ENCODE measurements around the gene P2RY8.
"Not testable (repeated sequence)": the region's sequence is repeated elsewhere in the genome, so short reads cannot be mapped to it uniquely, and the experiment has no call there.

P2RY8 gene

DNA sequence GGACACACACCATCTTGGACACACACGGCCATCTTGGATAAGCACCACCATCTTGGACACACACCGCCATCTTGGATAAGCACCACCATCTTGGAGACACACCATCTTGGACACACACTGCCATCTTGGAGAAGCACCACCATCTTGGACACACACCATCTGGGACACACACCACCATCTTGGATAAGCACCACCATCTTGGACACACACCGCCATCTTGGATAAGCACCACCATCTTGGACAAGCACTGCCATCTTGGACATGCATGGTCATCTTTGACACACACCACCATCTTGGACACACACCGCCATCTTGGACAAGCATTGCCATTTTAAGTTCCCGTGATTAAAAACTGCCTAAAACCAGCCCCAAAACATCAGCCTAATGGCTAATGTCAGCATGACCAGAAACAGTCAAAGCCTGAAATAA, 88.4 kb downstream of the P2RY8 start:
- 96% methylated on average over 5 of the region's 5 CpGs for WGBS
- not testable (repeated sequence) for H3K9me3 ChIP-seq (ENCODE audit: control insufficient read depth, low read length); H3K18ac ChIP-seq (ENCODE audit: low read depth in 1 of 2, low read length in 2 of 2); DNase-seq; H2BK15ac ChIP-seq (ENCODE audit: low read depth, poor library complexity, severe bottlenecking); H3K23ac ChIP-seq (ENCODE audit: low read length in 2 of 2); H3K4ac ChIP-seq (ENCODE audit: low read depth in 1 of 2, low read length in 2 of 2); H2BK12ac ChIP-seq (ENCODE audit: low read length in 2 of 2); H3K27ac ChIP-seq (ENCODE audit: low read length, poor library complexity, severe bottlenecking); H2AK5ac ChIP-seq (ENCODE audit: low read length, severe bottlenecking); H3K4me3 ChIP-seq (ENCODE audit: insufficient read depth in 1 of 2, low read depth in 1 of 2, low read length in 2 of 2); H3K27me3 ChIP-seq (ENCODE audit: control insufficient read depth in 1 of 2, insufficient read depth in 1 of 2, low read length in 2 of 2); H4K91ac ChIP-seq (ENCODE audit: low read length); H3K9ac ChIP-seq (ENCODE audit: low read length); H2AFZ ChIP-seq (ENCODE audit: low read depth, low read length); H2BK5ac ChIP-seq (ENCODE audit: low read depth, low read length, poor library complexity, severe bottlenecking); H2BK120ac ChIP-seq (ENCODE audit: low read depth, low read length); H3K4me2 ChIP-seq (ENCODE audit: low read length, poor library complexity, severe bottlenecking); H3K14ac ChIP-seq (ENCODE audit: low read length in 2 of 2); H4K8ac ChIP-seq (ENCODE audit: low read length)
- peaks cover 49% of the 10 kb centered on the region for H3K79me1 ChIP-seq (replicated peaks; ENCODE audit: low read length, poor library complexity, severe bottlenecking)
- H3K4me1 ChIP-seq (ENCODE audit: control insufficient read depth, insufficient read depth, low read depth, low read length) = peaks cover 23% of the 10 kb centered on the region
- H3K36me3 ChIP-seq (ENCODE audit: control insufficient read depth in 1 of 2, insufficient read depth in 2 of 2, low read depth in 1 of 2, low read length in 2 of 2) = peaks cover 10 to 21% of the 10 kb centered on the region in 2 experiments

DNA sequence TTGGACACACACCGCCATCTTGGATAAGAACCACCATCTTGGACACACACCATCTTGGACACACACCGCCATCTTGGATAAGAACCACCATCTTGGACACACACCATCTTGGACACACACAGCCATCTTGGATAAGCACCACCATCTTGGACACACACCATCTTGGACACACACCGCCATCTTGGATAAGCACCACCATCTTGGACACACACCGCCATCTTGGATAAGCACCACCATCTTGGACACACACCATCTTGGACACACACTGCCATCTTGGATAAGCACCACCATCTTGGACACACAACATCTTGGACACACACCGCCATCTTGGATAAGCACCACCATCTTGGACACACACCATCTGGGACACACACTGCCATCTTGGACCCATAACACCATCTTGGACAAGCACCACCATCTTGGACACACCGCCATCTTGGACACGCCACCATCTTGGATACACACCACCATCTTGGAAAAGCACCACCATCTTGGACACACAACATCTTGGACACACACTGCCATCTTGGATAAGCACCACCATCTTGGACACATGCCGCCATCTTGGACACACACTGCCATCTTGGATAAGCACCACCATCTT, 88.9 kb downstream of the P2RY8 start:
- H3K27ac ChIP-seq (ENCODE audit: low read length, poor library complexity, severe bottlenecking); H2BK5ac ChIP-seq (ENCODE audit: low read depth, low read length, poor library complexity, severe bottlenecking); H3K9ac ChIP-seq (ENCODE audit: low read length): not testable (repeated sequence)

GRCh38 chrX:1446984-1447968, 89.7 kb downstream of the P2RY8 start:
- peaks cover 17 to 35% of the 10 kb centered on the region in 2 experiments for H3K36me3 ChIP-seq (ENCODE audit: control insufficient read depth in 1 of 2, insufficient read depth in 2 of 2, low read depth in 1 of 2, low read length in 2 of 2)

More for the DNA sequence above, 88.9 kb downstream of the P2RY8 start:
- Histone ChIP-seq H3K4me1 (ENCODE audit: control insufficient read depth, insufficient read depth, low read depth, low read length) (peaks cover 21% of the 10 kb centered on the region), H3K36me3 (ENCODE audit: control insufficient read depth in 1 of 2, insufficient read depth in 2 of 2, low read depth in 1 of 2, low read length in 2 of 2) (peaks cover 10 to 27% of the 10 kb centered on the region in 2 experiments), H3K79me1 (replicated peaks; ENCODE audit: low read length, poor library complexity, severe bottlenecking) (peaks cover 49% of the 10 kb centered on the region)
- not testable (repeated sequence) for H2BK120ac ChIP-seq (ENCODE audit: low read depth, low read length); H3K27me3 ChIP-seq (ENCODE audit: control insufficient read depth in 1 of 2, insufficient read depth in 1 of 2, low read length in 2 of 2); H4K8ac ChIP-seq (ENCODE audit: low read length); H3K14ac ChIP-seq (ENCODE audit: low read length in 2 of 2); H3K4me2 ChIP-seq (ENCODE audit: low read length, poor library complexity, severe bottlenecking); H2BK12ac ChIP-seq (ENCODE audit: low read length in 2 of 2); H2AFZ ChIP-seq (ENCODE audit: low read depth, low read length); H3K4ac ChIP-seq (ENCODE audit: low read depth in 1 of 2, low read length in 2 of 2); DNase-seq; H4K91ac ChIP-seq (ENCODE audit: low read length); H3K18ac ChIP-seq (ENCODE audit: low read depth in 1 of 2, low read length in 2 of 2); H3K23ac ChIP-seq (ENCODE audit: low read length in 2 of 2); H2AK5ac ChIP-seq (ENCODE audit: low read length, severe bottlenecking); H3K9me3 ChIP-seq (ENCODE audit: control insufficient read depth, low read length); H3K4me3 ChIP-seq (ENCODE audit: insufficient read depth in 1 of 2, low read depth in 1 of 2, low read length in 2 of 2); H2BK15ac ChIP-seq (ENCODE audit: low read depth, poor library complexity, severe bottlenecking)
- WGBS = 98% methylated on average over 8 of the region's 8 CpGs

More at GRCh38 chrX:1446984-1447968, 89.7 kb downstream of the P2RY8 start:
- not testable (repeated sequence) for H2BK120ac ChIP-seq (ENCODE audit: low read depth, low read length); H2BK15ac ChIP-seq (ENCODE audit: low read depth, poor library complexity, severe bottlenecking); H3K27me3 ChIP-seq (ENCODE audit: control insufficient read depth in 1 of 2, insufficient read depth in 1 of 2, low read length in 2 of 2); H2AK5ac ChIP-seq (ENCODE audit: low read length, severe bottlenecking); H3K18ac ChIP-seq (ENCODE audit: low read depth in 1 of 2, low read length in 2 of 2); H3K4me2 ChIP-seq (ENCODE audit: low read length, poor library complexity, severe bottlenecking); H2BK5ac ChIP-seq (ENCODE audit: low read depth, low read length, poor library complexity, severe bottlenecking); H4K91ac ChIP-seq (ENCODE audit: low read length); H4K8ac ChIP-seq (ENCODE audit: low read length); H3K27ac ChIP-seq (ENCODE audit: low read length, poor library complexity, severe bottlenecking); H3K9me3 ChIP-seq (ENCODE audit: control insufficient read depth, low read length); DNase-seq; H3K9ac ChIP-seq (ENCODE audit: low read length); H2BK12ac ChIP-seq (ENCODE audit: low read length in 2 of 2); H3K4me3 ChIP-seq (ENCODE audit: insufficient read depth in 1 of 2, low read depth in 1 of 2, low read length in 2 of 2); H3K23ac ChIP-seq (ENCODE audit: low read length in 2 of 2); H3K4ac ChIP-seq (ENCODE audit: low read depth in 1 of 2, low read length in 2 of 2); H2AFZ ChIP-seq (ENCODE audit: low read depth, low read length); H3K14ac ChIP-seq (ENCODE audit: low read length in 2 of 2)
- Histone ChIP-seq H3K79me1 (replicated peaks; ENCODE audit: low read length, poor library complexity, severe bottlenecking) (peaks cover 50% of the 10 kb centered on the region), H3K4me1 (ENCODE audit: control insufficient read depth, insufficient read depth, low read depth, low read length) (peaks cover 21% of the 10 kb centered on the region)
- 95% methylated on average over 13 of the region's 13 CpGs for WGBS

All from mesenchymal stem cell (in vitro differentiated cells and primary cell).